ENCODE results near the gene ADAM19.

DNA sequence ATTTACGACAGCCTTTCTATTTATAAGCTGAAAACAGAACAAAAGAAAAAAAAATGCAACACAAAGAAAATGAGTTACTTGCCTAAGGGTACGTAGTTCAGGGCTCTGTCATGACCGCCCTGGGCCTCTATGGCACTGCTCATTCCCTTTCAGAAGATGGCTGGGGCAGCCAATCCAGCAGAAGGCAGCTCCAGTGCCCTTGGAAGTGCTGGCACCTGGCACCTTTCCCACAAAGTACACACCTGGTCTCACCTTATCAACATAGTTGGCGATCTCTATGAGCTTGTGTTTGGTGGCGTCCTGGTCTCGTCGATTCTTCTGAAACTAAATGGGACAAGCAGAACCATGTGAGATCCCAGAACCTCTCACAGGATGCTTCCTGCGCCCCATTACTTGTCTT is 62.4 kb downstream of the ADAM19 start:
- TF ChIP-seq SUZ12 (IDR thresholded peaks at IDR 0.05), result no peak
- TF ChIP-seq ELF4 (IDR thresholded peaks at IDR 0.05), result no peak
- TF ChIP-seq BHLHE40 (IDR thresholded peaks at IDR 0.05; ENCODE audit: borderline replicate concordance), result no peak
- no peak for TF ChIP-seq TARDBP (IDR thresholded peaks at IDR 0.05)
- TF ChIP-seq FOXM1 (IDR thresholded peaks at IDR 0.05; ENCODE audit: borderline replicate concordance), result no peak
- TF ChIP-seq FOXK2 (IDR thresholded peaks at IDR 0.05), result no peak
- no peak for TF ChIP-seq PKNOX1 (IDR thresholded peaks at IDR 0.05)
- no peak for TF ChIP-seq HDGF (IDR thresholded peaks at IDR 0.05; ENCODE audit: borderline replicate concordance)
- TF ChIP-seq FOXA1 (IDR thresholded peaks at IDR 0.05), result no peak
- no peak for TF ChIP-seq SP1 (IDR thresholded peaks at IDR 0.05)
- TF ChIP-seq ZNF384 (IDR thresholded peaks at IDR 0.05), result no peak
- no peak for TF ChIP-seq ARNT (IDR thresholded peaks at IDR 0.05)
- TF ChIP-seq LEF1 (IDR thresholded peaks at IDR 0.05; ENCODE audit: borderline replicate concordance), result no peak
